Measurements from ENCODE around the gene CCDC110. TPM values are rescaled to one million over a fixed set of nuclear protein-coding genes. Genes with fewer than 3 reads are reported as not detected.
A peak's percentile ranks its signal among the peaks of the same experiment; 100 is the strongest.

Gene CCDC110
- total and polyA plus RNA-seq, 9 of the 15 experiments (the other 6 are each of a cell fraction or from before 2014, with no cell fraction given): 0.04 to 0.35 (median 0.07) TPM; not detected in 4

GRCh38 chr4:185425647-185426352, 45.7 kb downstream of the CCDC110 start, which contains the start of gene UFSP2 (continued):
- TF ChIP-seq, protein P1, sequence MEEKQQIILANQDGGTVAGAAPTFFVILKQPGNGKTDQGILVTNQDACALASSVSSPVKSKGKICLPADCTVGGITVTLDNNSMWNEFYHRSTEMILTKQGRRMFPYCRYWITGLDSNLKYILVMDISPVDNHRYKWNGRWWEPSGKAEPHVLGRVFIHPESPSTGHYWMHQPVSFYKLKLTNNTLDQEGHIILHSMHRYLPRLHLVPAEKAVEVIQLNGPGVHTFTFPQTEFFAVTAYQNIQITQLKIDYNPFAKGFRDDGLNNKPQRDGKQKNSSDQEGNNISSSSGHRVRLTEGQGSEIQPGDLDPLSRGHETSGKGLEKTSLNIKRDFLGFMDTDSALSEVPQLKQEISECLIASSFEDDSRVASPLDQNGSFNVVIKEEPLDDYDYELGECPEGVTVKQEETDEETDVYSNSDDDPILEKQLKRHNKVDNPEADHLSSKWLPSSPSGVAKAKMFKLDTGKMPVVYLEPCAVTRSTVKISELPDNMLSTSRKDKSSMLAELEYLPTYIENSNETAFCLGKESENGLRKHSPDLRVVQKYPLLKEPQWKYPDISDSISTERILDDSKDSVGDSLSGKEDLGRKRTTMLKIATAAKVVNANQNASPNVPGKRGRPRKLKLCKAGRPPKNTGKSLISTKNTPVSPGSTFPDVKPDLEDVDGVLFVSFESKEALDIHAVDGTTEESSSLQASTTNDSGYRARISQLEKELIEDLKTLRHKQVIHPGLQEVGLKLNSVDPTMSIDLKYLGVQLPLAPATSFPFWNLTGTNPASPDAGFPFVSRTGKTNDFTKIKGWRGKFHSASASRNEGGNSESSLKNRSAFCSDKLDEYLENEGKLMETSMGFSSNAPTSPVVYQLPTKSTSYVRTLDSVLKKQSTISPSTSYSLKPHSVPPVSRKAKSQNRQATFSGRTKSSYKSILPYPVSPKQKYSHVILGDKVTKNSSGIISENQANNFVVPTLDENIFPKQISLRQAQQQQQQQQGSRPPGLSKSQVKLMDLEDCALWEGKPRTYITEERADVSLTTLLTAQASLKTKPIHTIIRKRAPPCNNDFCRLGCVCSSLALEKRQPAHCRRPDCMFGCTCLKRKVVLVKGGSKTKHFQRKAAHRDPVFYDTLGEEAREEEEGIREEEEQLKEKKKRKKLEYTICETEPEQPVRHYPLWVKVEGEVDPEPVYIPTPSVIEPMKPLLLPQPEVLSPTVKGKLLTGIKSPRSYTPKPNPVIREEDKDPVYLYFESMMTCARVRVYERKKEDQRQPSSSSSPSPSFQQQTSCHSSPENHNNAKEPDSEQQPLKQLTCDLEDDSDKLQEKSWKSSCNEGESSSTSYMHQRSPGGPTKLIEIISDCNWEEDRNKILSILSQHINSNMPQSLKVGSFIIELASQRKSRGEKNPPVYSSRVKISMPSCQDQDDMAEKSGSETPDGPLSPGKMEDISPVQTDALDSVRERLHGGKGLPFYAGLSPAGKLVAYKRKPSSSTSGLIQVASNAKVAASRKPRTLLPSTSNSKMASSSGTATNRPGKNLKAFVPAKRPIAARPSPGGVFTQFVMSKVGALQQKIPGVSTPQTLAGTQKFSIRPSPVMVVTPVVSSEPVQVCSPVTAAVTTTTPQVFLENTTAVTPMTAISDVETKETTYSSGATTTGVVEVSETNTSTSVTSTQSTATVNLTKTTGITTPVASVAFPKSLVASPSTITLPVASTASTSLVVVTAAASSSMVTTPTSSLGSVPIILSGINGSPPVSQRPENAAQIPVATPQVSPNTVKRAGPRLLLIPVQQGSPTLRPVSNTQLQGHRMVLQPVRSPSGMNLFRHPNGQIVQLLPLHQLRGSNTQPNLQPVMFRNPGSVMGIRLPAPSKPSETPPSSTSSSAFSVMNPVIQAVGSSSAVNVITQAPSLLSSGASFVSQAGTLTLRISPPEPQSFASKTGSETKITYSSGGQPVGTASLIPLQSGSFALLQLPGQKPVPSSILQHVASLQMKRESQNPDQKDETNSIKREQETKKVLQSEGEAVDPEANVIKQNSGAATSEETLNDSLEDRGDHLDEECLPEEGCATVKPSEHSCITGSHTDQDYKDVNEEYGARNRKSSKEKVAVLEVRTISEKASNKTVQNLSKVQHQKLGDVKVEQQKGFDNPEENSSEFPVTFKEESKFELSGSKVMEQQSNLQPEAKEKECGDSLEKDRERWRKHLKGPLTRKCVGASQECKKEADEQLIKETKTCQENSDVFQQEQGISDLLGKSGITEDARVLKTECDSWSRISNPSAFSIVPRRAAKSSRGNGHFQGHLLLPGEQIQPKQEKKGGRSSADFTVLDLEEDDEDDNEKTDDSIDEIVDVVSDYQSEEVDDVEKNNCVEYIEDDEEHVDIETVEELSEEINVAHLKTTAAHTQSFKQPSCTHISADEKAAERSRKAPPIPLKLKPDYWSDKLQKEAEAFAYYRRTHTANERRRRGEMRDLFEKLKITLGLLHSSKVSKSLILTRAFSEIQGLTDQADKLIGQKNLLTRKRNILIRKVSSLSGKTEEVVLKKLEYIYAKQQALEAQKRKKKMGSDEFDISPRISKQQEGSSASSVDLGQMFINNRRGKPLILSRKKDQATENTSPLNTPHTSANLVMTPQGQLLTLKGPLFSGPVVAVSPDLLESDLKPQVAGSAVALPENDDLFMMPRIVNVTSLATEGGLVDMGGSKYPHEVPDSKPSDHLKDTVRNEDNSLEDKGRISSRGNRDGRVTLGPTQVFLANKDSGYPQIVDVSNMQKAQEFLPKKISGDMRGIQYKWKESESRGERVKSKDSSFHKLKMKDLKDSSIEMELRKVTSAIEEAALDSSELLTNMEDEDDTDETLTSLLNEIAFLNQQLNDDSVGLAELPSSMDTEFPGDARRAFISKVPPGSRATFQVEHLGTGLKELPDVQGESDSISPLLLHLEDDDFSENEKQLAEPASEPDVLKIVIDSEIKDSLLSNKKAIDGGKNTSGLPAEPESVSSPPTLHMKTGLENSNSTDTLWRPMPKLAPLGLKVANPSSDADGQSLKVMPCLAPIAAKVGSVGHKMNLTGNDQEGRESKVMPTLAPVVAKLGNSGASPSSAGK (IDR thresholded peaks at IDR 0.05): peak; percentile 85
- no peak for TF ChIP-seq PYGO2 (tag; IDR thresholded peaks at IDR 0.05)
- TF ChIP-seq BACH1 (tag; IDR thresholded peaks at IDR 0.05): no peak; the same call in 1 of the 2 replicates
- TF ChIP-seq MTA2 (IDR thresholded peaks at IDR 0.05; ENCODE audit: low read depth): no peak
- TF ChIP-seq, protein P2, sequence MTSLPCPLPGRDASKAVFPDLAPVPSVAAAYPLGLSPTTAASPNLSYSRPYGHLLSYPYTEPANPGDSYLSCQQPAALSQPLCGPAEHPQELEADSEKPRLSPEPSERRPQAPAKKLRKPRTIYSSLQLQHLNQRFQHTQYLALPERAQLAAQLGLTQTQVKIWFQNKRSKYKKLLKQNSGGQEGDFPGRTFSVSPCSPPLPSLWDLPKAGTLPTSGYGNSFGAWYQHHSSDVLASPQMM (CRISPR knock-in tag; IDR thresholded peaks at IDR 0.05): no peak
- TF ChIP-seq LCOR (CRISPR knock-in tag; IDR thresholded peaks at IDR 0.05): peak; percentile 84
- TF ChIP-seq ELF2 (CRISPR knock-in tag; IDR thresholded peaks at IDR 0.05): no peak
- TF ChIP-seq CBX2 (IDR thresholded peaks at IDR 0.05; ENCODE audit: insufficient read depth, low read length, poor library complexity, severe bottlenecking): no peak

All from K562 (cell line).